BJ (cell line): Measurements from ENCODE around the gene ZNF148. TPM values are rescaled to one million over a fixed set of nuclear protein-coding genes. Genes with fewer than 3 reads are reported as not detected.
A peak's percentile ranks its signal among the peaks of the same experiment; 100 is the strongest.

Source experiments
- CTCF ChIA-PET: fragments of 350-600 bp; formaldehyde crosslinking; extraction: SDS; loops from one replicate; lab custom pipeline; 2021; ENCODE audit warnings: antibody characterized with exemption, inconsistent platforms; lab: Yijun Ruan, JAX
- POLR2A ChIA-PET: fragments of 300-600 bp; sonication (Branson Sonifier 250); formaldehyde crosslinking; extraction: SDS; loops from one replicate; lab custom pipeline; 2021; ENCODE audit warnings: antibody characterized with exemption; lab: Charles Lee
- DNase-seq: peaks from one replicate; pipeline ENCODE4 v3.0.0-alpha.2; 2011; ENCODE audit warnings: low read depth
- H3K27me3 ChIP-seq: 2 replicates; pipeline ENCODE4 v1.6.0; 2011; ENCODE audit warnings: low read length; ENCODE audit not compliant: control insufficient read depth, insufficient read depth
- H3K36me3 ChIP-seq: 2 replicates; pipeline ENCODE4 v1.5.1; 2011; ENCODE audit warnings: low read length; ENCODE audit not compliant: control insufficient read depth, insufficient read depth
- H3K4me3 ChIP-seq: 2 replicates; pipeline ENCODE4 v1.5.1; 2011; ENCODE audit warnings: low read depth, mild to moderate bottlenecking, control low read depth, low read length
- polyA plus RNA-seq: library from polyadenylated mRNA; depleted of rRNA; stranded (reverse); fragments of >200 nt; gene quantifications from 2 replicates; pipeline ENCODE4 v1.2.3, GENCODE V29; 2011
- TF ChIP-seq, protein P1 (sequence below): IDR thresholded peaks from 2 replicates; pipeline ENCODE4 v1.5.1; 2011; ENCODE audit warnings: low read depth, mild to moderate bottlenecking, control low read depth, inconsistent platforms, low read length, moderate library complexity; ENCODE audit not compliant: insufficient read depth

ZNF148 gene
- polyA plus RNA-seq, 1 experiment: 18.4 TPM

GRCh38 chr3:125324341-125324740, 50.8 kb downstream of the ZNF148 start:
- TF ChIP-seq, protein P1, sequence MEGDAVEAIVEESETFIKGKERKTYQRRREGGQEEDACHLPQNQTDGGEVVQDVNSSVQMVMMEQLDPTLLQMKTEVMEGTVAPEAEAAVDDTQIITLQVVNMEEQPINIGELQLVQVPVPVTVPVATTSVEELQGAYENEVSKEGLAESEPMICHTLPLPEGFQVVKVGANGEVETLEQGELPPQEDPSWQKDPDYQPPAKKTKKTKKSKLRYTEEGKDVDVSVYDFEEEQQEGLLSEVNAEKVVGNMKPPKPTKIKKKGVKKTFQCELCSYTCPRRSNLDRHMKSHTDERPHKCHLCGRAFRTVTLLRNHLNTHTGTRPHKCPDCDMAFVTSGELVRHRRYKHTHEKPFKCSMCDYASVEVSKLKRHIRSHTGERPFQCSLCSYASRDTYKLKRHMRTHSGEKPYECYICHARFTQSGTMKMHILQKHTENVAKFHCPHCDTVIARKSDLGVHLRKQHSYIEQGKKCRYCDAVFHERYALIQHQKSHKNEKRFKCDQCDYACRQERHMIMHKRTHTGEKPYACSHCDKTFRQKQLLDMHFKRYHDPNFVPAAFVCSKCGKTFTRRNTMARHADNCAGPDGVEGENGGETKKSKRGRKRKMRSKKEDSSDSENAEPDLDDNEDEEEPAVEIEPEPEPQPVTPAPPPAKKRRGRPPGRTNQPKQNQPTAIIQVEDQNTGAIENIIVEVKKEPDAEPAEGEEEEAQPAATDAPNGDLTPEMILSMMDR: no peak
- CTCF ChIA-PET: no interaction called here
- POLR2A ChIA-PET: no interaction called here
- DNase-seq: peak; percentile 12
- Histone ChIP-seq H3K27me3 (no peaks in the 10 kb centered on the region), H3K36me3 (no peaks in the 10 kb centered on the region), H3K4me3 (no peak overlapping the region)

GRCh38 chr3:125322917-125323316, 52.2 kb downstream of the ZNF148 start:
- CTCF ChIA-PET: no interaction called here
- TF ChIP-seq, protein P1: no peak
- no peaks in the 10 kb centered on the region; the same call in 1 of the 2 replicates for H3K36me3 ChIP-seq

DNA sequence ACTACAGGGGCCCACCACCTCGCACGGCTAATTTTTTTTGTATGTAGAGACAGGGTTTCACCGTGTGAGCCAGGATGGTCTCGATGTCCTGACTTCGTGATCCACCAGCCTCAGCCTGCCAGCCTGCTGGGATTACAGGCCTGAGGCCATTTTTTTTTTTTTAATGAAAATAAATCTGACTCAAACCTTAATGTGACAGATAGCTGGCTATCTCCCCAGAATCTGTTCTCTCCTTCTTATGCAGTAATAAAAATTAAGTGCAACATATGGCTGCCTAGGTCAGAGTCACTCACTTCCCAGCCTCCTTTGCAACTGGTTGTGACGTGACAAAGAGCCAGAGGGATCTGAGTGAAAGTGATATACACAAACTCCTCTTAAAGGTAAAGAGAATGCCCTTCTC, 53.0 kb downstream of the ZNF148 start:
- CTCF ChIA-PET: no interaction called here
- DNase-seq: peak; percentile 51
- no peak overlapping the region for H3K4me3 ChIP-seq
- H3K36me3 ChIP-seq: no peaks in the 10 kb centered on the region; the same call in 1 of the 2 replicates
- H3K27me3 ChIP-seq: no peaks in the 10 kb centered on the region
- POLR2A ChIA-PET: interaction anchor here (0.6 kb wide), 2 partner anchors 15 to 46 kb away, joined by 3 read pairs; no protein-coding TSS in a partner anchor
- TF ChIP-seq, protein P1: no peak

More at GRCh38 chr3:125322917-125323316, 52.2 kb downstream of the ZNF148 start:
- POLR2A ChIA-PET: no interaction called here
- Histone ChIP-seq H3K27me3 (no peaks in the 10 kb centered on the region), H3K4me3 (no peak overlapping the region)
- DNase-seq: no peak

DNA sequence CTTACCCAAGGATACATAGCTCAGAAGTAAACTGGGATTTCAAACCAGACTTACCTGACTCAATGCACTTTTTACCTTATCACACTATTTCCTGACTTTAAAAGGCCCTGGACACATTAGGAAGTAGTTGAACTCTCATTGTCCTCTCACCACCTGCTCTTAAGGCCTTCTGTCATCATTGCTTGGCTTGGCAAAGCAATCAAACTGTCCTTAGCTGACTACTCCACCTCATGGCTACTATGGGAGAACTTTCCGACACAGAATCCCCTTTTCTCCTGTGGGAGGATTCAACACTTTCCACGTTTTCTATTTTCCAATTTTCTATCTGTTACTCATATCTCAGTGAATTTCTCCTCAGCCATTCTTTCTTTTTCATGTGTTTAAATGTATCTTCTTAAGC, 55.4 kb downstream of the ZNF148 start:
- CTCF ChIA-PET: no interaction called here
- TF ChIP-seq, protein P1: no peak
- POLR2A ChIA-PET: no interaction called here
- Histone ChIP-seq H3K4me3 (no peak overlapping the region), H3K27me3 (no peaks in the 10 kb centered on the region), H3K36me3 (no peaks in the 10 kb centered on the region; the same call in none of the 2 replicates)
- no peak for DNase-seq

GRCh38 chr3:125318871-125319270, 56.3 kb downstream of the ZNF148 start:
- H3K36me3 ChIP-seq: no peaks in the 10 kb centered on the region; the same call in none of the 2 replicates
- ChIA-PET POLR2A (no interaction called here), CTCF (no interaction called here)
- H3K27me3 ChIP-seq: no peaks in the 10 kb centered on the region
- no peak for DNase-seq
- TF ChIP-seq, protein P1: no peak
- H3K4me3 ChIP-seq: no peak overlapping the region
